ENCODE measurements around the gene BBS1.

GRCh38 chr11:66530927-66531709, 20.7 kb downstream of the BBS1 start:
- TF ChIP-seq CTCF (IDR thresholded peaks at IDR 0.05) (no peak), POLR2A (IDR thresholded peaks at IDR 0.05) (no peak)
